Measurements from ENCODE around the gene DHFR2.

DNA sequence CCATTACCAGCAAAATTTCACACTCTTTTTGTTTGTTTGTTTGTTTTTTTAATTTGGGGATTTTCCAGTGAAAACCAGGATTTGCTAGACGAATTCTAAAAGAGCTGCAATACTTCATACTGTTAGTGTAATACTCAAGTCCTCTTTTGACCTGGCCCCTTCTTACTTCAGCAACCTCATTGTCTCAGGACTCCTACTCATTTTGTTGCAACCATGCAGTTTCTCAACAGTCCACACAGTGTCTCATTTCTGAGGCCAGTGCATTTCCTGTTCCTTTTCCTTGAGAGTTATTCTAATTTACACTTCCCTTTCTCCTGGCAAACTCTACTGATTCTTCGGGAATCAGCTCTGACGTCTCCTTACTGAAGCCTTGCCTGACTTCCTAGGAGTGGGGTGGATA, 35.7 kb upstream of the DHFR2 start:
- no peak for TF ChIP-seq POLR2A (IDR thresholded peaks at IDR 0.05)
- TF ChIP-seq, protein P1, sequence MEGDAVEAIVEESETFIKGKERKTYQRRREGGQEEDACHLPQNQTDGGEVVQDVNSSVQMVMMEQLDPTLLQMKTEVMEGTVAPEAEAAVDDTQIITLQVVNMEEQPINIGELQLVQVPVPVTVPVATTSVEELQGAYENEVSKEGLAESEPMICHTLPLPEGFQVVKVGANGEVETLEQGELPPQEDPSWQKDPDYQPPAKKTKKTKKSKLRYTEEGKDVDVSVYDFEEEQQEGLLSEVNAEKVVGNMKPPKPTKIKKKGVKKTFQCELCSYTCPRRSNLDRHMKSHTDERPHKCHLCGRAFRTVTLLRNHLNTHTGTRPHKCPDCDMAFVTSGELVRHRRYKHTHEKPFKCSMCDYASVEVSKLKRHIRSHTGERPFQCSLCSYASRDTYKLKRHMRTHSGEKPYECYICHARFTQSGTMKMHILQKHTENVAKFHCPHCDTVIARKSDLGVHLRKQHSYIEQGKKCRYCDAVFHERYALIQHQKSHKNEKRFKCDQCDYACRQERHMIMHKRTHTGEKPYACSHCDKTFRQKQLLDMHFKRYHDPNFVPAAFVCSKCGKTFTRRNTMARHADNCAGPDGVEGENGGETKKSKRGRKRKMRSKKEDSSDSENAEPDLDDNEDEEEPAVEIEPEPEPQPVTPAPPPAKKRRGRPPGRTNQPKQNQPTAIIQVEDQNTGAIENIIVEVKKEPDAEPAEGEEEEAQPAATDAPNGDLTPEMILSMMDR (IDR thresholded peaks at IDR 0.05): no peak
